ENCODE results near the gene EVX2. TPM values are rescaled to one million over a fixed set of nuclear protein-coding genes. Genes with fewer than 3 reads are reported as not detected.

The EVX2 gene
- total and polyA plus RNA-seq, 2 of the 13 experiments (the other 11 are each of a cell fraction or from before 2014, with no cell fraction given): not detected

DNA sequence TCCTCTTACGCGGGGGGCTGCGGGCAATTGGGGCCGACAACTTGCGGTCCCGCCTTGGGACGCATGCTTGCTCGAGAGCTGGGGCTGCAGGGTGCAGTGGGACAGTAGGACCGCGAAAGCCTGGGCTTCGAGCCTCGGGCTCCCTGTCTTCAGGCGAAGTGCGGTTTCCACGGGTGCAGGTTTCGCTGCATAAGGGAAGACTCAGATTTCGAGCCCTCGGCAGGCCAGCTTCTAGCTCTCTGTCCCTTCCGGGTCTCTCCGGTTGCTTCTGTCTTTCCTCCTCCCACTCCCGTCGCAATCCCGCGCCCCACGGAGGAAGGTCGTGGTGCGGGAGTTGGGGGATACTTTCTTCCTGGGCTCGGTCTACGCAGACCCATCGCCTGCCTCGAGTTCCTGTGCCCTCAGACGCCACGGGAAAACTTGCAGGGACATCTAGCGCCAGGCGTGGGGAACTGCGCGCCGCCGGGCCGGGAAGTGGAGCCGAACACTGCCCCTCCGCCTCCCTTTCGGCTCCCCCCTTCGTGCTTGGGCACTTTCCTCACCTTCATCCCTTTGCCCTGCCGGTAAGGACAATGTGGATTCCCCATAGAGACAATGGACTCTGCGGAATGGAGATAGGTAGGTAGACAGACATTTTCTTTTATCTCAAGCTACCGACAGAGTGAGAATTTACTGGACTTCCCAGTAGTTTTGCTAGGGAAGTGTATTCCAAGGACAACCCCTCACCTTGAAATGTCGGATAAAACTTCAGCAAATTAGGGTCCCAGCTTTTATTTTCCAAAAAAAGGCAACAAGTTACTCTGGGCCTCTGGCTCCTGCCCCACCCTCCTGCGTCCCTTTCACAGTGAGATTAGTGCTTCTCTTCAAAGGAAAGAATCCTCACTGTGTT lies 4.5 kb upstream of the EVX2 start (continued):
- TF ChIP-seq, protein P1, sequence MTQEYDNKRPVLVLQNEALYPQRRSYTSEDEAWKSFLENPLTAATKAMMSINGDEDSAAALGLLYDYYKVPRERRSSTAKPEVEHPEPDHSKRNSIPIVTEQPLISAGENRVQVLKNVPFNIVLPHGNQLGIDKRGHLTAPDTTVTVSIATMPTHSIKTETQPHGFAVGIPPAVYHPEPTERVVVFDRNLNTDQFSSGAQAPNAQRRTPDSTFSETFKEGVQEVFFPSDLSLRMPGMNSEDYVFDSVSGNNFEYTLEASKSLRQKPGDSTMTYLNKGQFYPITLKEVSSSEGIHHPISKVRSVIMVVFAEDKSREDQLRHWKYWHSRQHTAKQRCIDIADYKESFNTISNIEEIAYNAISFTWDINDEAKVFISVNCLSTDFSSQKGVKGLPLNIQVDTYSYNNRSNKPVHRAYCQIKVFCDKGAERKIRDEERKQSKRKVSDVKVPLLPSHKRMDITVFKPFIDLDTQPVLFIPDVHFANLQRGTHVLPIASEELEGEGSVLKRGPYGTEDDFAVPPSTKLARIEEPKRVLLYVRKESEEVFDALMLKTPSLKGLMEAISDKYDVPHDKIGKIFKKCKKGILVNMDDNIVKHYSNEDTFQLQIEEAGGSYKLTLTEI (CRISPR knock-in tag; conservative IDR thresholded peaks at IDR 0.05): no peak
- TF ChIP-seq, protein P2, sequence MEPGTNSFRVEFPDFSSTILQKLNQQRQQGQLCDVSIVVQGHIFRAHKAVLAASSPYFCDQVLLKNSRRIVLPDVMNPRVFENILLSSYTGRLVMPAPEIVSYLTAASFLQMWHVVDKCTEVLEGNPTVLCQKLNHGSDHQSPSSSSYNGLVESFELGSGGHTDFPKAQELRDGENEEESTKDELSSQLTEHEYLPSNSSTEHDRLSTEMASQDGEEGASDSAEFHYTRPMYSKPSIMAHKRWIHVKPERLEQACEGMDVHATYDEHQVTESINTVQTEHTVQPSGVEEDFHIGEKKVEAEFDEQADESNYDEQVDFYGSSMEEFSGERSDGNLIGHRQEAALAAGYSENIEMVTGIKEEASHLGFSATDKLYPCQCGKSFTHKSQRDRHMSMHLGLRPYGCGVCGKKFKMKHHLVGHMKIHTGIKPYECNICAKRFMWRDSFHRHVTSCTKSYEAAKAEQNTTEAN (CRISPR knock-in tag; conservative IDR thresholded peaks at IDR 0.05): no peak
- TF ChIP-seq GFI1 (CRISPR knock-in tag; IDR thresholded peaks at IDR 0.05; ENCODE audit: borderline replicate concordance): peak; percentile 61; the same call in 1 of the 2 replicates
- TF ChIP-seq MTERF4 (CRISPR knock-in tag; IDR thresholded peaks at IDR 0.05): peak; percentile 72
- TF ChIP-seq DMAP1 (CRISPR knock-in tag; IDR thresholded peaks at IDR 0.05): peak; percentile 40; the same call in 1 of the 2 replicates
- peak; percentile 75 for TF ChIP-seq ZNF777 (CRISPR knock-in tag; IDR thresholded peaks at IDR 0.05)
- no peak for TF ChIP-seq ZNF513 (CRISPR knock-in tag; conservative IDR thresholded peaks at IDR 0.05)
- no peak for TF ChIP-seq ZFP41 (CRISPR knock-in tag; IDR thresholded peaks at IDR 0.05; ENCODE audit: borderline replicate concordance)
- no peak for TF ChIP-seq HNRNPUL1 (IDR thresholded peaks at IDR 0.05; ENCODE audit: low read depth, low read length)
- TF ChIP-seq, protein P3, sequence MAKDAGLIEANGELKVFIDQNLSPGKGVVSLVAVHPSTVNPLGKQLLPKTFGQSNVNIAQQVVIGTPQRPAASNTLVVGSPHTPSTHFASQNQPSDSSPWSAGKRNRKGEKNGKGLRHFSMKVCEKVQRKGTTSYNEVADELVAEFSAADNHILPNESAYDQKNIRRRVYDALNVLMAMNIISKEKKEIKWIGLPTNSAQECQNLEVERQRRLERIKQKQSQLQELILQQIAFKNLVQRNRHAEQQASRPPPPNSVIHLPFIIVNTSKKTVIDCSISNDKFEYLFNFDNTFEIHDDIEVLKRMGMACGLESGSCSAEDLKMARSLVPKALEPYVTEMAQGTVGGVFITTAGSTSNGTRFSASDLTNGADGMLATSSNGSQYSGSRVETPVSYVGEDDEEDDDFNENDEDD (CRISPR knock-in tag; IDR thresholded peaks at IDR 0.05; ENCODE audit: borderline replicate concordance): peak; percentile 32
- TF ChIP-seq KDM5B (CRISPR knock-in tag; IDR thresholded peaks at IDR 0.05; ENCODE audit: borderline replicate concordance): peak; percentile 80; the same call in 1 of the 2 replicates
- TF ChIP-seq, protein P4, sequence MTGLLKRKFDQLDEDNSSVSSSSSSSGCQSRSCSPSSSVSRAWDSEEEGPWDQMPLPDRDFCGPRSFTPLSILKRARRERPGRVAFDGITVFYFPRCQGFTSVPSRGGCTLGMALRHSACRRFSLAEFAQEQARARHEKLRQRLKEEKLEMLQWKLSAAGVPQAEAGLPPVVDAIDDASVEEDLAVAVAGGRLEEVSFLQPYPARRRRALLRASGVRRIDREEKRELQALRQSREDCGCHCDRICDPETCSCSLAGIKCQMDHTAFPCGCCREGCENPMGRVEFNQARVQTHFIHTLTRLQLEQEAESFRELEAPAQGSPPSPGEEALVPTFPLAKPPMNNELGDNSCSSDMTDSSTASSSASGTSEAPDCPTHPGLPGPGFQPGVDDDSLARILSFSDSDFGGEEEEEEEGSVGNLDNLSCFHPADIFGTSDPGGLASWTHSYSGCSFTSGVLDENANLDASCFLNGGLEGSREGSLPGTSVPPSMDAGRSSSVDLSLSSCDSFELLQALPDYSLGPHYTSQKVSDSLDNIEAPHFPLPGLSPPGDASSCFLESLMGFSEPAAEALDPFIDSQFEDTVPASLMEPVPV (CRISPR knock-in tag; IDR thresholded peaks at IDR 0.05): no peak; the same call in 1 of the 2 replicates
- TF ChIP-seq CHCHD3 (CRISPR knock-in tag; IDR thresholded peaks at IDR 0.05): peak; percentile 50; the same call in 1 of the 2 replicates
- no peak for TF ChIP-seq MATR3 (CRISPR knock-in tag; IDR thresholded peaks at IDR 0.05)
- TF ChIP-seq NRL (CRISPR knock-in tag; IDR thresholded peaks at IDR 0.05; ENCODE audit: borderline replicate concordance): peak; percentile 38; the same call in 1 of the 2 replicates
- 0 out of 2 replicates have a peak, but pooled peaks have one; percentile 41 for TF ChIP-seq ZNF543 (CRISPR knock-in tag; IDR thresholded peaks at IDR 0.05)
- TF ChIP-seq RNF2 (conservative IDR thresholded peaks at IDR 0.05; ENCODE audit: low read depth): peak; percentile 83; the same call in 1 of the 2 replicates
- TF ChIP-seq NONO (IDR thresholded peaks at IDR 0.05): no peak
- TF ChIP-seq NONO (CRISPR knock-in tag; conservative IDR thresholded peaks at IDR 0.05): no peak

Data from HepG2 (cell line).